ENCODE results near the gene ITPR2.
"Not testable (repeated sequence)": the region's sequence is repeated elsewhere in the genome, so short reads cannot be mapped to it uniquely, and the experiment has no call there.

Gene ITPR2

DNA sequence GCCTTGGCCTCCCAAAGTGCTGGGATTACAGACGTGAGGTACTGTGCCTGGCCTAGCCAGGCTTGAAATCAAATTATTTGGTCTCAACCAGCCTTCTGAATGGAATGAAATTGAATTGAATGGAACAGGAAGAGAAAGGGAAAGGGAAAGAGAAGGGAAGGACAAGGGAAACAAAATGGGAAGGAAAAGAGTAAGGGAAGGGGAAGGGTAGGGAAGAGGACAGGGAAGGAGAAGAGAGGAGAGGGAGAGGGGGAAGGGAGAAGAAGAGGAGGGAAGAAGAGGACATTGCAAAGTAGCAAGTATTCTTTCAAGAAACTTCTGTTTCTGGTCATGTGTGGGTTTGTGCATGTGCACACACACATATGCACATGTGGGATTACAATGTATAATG is 97.8 kb downstream of the ITPR2 start:
- peaks cover 3% of the 10 kb centered on the region for H3K4me1 Mint-ChIP-seq
- no peak overlapping the region for H3K4me3 Mint-ChIP-seq
- H3K36me3 Mint-ChIP-seq (ENCODE audit: low read depth): peaks cover 3% of the 10 kb centered on the region
- TF ChIP-seq, protein P1, sequence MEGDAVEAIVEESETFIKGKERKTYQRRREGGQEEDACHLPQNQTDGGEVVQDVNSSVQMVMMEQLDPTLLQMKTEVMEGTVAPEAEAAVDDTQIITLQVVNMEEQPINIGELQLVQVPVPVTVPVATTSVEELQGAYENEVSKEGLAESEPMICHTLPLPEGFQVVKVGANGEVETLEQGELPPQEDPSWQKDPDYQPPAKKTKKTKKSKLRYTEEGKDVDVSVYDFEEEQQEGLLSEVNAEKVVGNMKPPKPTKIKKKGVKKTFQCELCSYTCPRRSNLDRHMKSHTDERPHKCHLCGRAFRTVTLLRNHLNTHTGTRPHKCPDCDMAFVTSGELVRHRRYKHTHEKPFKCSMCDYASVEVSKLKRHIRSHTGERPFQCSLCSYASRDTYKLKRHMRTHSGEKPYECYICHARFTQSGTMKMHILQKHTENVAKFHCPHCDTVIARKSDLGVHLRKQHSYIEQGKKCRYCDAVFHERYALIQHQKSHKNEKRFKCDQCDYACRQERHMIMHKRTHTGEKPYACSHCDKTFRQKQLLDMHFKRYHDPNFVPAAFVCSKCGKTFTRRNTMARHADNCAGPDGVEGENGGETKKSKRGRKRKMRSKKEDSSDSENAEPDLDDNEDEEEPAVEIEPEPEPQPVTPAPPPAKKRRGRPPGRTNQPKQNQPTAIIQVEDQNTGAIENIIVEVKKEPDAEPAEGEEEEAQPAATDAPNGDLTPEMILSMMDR (IDR thresholded peaks at IDR 0.05; ENCODE audit: unreplicated experiment in 3 of 3): no peak
- H3K27ac Mint-ChIP-seq: no peak overlapping the region
- H3K9me3 Mint-ChIP-seq: peaks cover 7% of the 10 kb centered on the region
- H3K27me3 Mint-ChIP-seq (ENCODE audit: low read depth): no peaks in the 10 kb centered on the region

DNA sequence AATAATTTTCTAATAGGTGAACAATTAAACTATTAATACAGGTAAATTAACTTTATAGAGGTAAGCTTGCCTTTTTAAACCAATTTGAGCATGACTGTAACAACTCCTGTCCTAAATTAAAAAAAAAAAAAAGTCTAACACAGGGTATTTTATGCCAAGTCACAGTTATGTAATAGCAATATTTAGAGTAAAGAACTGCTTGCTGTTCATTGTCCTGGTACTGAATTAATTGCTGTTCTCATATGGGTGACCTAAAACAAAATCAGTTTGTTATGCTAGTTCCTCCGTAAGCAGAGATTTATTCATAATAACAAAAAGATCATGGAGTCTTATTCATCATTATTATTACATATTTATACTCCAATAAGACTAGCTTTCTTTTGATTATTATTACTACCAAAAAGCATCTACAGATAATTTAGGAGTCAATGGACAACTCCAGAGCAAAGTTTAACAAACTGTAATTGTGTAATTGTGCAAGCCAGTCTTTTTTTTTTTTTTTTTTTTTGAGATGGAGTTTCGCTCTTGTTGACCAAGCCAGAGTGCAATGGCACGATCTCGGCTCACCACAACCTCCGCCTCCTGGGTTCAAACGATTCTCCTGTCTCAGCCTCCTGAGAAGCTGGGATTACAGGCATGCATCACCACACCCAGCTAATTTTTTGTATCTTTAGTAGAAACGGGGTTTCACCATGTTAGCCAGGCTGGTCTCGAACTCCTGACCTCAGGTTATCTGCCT is 98.3 kb downstream of the ITPR2 start:
- TF ChIP-seq, protein P1 (IDR thresholded peaks at IDR 0.05; ENCODE audit: unreplicated experiment in 3 of 3): no peak

DNA sequence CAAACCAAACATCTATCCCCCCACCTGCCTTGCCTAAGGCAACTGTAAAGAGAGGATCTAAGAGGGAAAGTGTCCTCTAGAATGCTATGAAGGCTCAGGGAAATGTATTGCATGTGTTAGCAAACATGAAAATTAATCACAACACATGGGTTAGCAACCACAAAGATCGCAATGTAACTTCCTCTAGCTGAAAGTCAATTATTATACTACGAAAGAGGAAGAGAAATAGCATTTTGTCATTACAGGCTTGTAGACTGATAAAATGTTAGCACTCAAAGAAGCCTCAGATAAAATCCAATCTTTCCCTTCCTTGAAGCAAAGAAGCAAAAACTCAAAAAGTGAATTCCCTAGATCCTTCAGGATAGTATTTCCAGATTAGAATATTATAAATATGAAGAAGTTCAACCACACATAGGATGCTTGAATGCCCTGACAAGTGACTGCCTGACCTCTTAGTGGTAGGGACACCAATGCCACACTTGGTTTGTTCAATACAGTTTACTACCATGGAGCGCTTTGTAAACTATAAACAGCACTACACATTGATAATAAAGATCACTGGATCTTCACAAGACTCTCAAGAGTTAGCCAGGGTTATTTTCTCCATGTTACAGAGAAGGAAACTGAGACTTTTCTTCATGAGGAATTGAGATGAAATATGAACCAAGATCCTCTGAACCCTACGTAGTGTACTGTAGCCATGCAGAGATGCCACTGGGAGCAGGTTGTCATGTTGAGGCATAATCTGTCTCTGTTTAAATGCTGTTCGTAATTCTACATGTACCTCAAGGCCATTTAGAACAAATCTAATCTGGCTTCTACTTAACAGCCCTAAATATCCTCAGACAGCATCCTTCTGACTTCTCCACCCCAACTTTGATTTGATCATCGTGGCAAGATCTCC is 100.7 kb downstream of the ITPR2 start:
- Mint-ChIP-seq H3K36me3 (ENCODE audit: low read depth) (no peaks in the 10 kb centered on the region), H3K27me3 (ENCODE audit: low read depth) (no peaks in the 10 kb centered on the region), H3K4me3 (no peak overlapping the region), H3K9me3 (no peaks in the 10 kb centered on the region), H3K27ac (no peak overlapping the region), H3K4me1 (peaks cover 14% of the 10 kb centered on the region)
- TF ChIP-seq, protein P1 (IDR thresholded peaks at IDR 0.05; ENCODE audit: unreplicated experiment in 3 of 3): no peak

More for the DNA sequence above, 98.3 kb downstream of the ITPR2 start:
- peaks cover 7% of the 10 kb centered on the region for H3K9me3 Mint-ChIP-seq
- no peak overlapping the region for H3K4me3 Mint-ChIP-seq
- H3K27ac Mint-ChIP-seq: no peak overlapping the region
- H3K4me1 Mint-ChIP-seq: no peaks in the 10 kb centered on the region
- H3K36me3 Mint-ChIP-seq (ENCODE audit: low read depth): peaks cover 3% of the 10 kb centered on the region
- H3K27me3 Mint-ChIP-seq (ENCODE audit: low read depth): no peaks in the 10 kb centered on the region

DNA sequence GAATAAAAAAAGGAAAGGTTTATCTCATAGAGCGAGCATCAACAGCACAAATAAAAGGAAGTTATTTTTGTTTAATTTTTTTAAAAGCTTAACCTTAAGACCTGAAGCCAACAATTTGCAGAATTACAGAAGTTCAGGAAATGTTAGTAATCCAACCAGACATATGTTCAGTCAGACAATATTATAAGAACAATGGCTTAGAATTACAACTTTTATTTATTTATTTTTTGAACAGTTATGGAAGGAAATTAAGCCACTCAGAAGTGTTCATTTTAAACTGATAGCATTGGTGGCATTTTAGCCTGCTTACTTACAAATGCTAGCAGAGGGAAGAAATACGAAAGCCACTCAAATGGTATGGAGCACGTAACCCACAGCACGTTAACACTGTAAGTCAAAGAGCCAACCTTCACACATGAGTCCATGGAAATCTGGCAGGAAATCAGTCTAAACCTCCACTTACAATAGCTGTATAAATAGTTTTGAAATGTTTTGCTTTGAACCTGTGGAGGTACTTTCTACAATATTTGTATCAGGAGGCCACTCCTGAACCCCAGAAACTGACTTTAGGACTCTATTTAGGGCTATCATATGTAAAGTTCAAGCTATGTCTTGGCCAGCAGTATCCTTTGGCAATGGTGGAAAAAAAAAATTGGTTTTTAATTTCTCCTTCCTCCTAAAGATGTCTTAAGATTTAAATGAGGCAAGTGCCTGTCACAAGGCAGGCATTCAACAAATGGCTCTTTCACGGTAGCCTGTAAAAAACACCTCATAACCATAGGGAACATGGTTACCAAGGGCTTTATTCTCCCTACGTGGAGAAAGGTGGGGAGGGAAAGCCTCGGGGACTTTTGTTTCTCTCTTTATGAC is 102.3 kb downstream of the ITPR2 start:
- Mint-ChIP-seq H3K9me3 (no peaks in the 10 kb centered on the region), H3K27me3 (ENCODE audit: low read depth) (no peaks in the 10 kb centered on the region), H3K27ac (no peak overlapping the region), H3K36me3 (ENCODE audit: low read depth) (no peaks in the 10 kb centered on the region), H3K4me1 (peaks cover 14% of the 10 kb centered on the region), H3K4me3 (no peak overlapping the region)
- TF ChIP-seq, protein P1 (IDR thresholded peaks at IDR 0.05; ENCODE audit: unreplicated experiment in 3 of 3): no peak

DNA sequence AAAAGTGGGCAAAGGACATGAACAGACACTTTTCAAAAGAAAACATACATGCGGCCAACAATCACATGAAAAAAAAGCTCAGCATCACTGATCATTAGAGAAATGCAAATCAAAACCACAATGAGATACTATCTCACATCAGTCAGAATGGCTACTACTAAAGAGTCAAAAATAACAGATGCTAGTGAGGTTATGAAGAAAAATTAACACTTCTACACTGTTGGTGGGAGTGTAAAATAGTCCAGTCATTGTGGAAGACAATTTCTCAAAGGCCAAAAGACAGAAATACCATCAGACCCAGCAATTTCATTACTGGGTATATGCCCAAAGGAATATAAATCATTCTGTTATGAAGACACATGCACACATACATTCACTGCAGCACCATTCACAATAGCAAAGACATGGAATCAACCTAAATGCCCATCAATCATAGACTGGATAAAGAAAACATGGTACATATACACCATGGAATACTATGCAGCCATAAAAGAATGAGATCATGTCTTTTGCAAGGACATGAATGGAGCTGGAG is 103.8 kb downstream of the ITPR2 start:
- not testable (repeated sequence) for H3K4me3 Mint-ChIP-seq; H3K36me3 Mint-ChIP-seq (ENCODE audit: low read depth); H3K9me3 Mint-ChIP-seq; H3K27me3 Mint-ChIP-seq (ENCODE audit: low read depth)
- H3K4me1 Mint-ChIP-seq: peaks cover 20% of the 10 kb centered on the region
- H3K27ac Mint-ChIP-seq: peak overlapping the region in 1 of 3 experiments; percentile 26

Data from nephron (organoid).